ENCODE measurements around the gene SYN1.

- TF ChIP-seq POLR2AphosphoS5 (IDR thresholded peaks at IDR 0.05) (peak; percentile 64), CTCF (IDR thresholded peaks at IDR 0.05; ENCODE audit: poor library complexity, severe bottlenecking) (peak; percentile 80), EZH2 (IDR thresholded peaks at IDR 0.05; ENCODE audit: borderline replicate concordance, insufficient read depth, low read length, poor library complexity, severe bottlenecking) (no peak), TAF1 (IDR thresholded peaks at IDR 0.05; ENCODE audit: low read depth) (no peak), EP300 (conservative IDR thresholded peaks at IDR 0.05; ENCODE audit: poor library complexity, severe bottlenecking) (no peak), REST (IDR thresholded peaks at IDR 0.05; ENCODE audit: borderline replicate concordance) (peak; percentile 52), SMC3 (conservative IDR thresholded peaks at IDR 0.05; ENCODE audit: poor library complexity) (peak; percentile 73), MXI1 (conservative IDR thresholded peaks at IDR 0.05; ENCODE audit: poor library complexity, severe bottlenecking) (no peak), RAD21 (conservative IDR thresholded peaks at IDR 0.05) (peak; percentile 71)
Observed at GRCh38 chrX:47540754-47541538, 78.7 kb downstream of the SYN1 start.
